Measurements from ENCODE around the gene DEFB131B.
"Not testable (repeated sequence)": the region's sequence is repeated elsewhere in the genome, so short reads cannot be mapped to it uniquely, and the experiment has no call there.

DEFB131B gene

DNA sequence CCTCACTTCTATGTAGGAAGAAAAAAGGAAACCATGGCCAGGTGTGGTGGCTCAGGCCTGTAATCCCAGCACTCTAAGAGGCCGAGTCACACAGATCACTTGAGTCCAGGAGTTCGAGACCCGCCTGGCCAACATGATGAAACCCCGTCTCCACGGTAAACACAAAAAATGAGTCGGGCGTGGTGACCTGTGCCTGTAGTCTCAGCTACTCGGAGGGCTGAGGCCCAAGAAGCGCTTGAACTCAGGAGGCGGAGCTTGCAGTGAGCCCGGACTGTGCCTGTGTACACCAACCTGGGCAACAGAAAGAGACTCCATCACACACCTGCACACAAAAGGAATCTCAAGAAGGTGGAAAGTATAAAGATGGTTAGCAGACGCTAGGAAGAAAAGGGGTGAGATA is 17.7 kb downstream of the DEFB131B start:
- no peak overlapping the region for H3K4me3 ChIP-seq (ENCODE audit: low read depth, low read length)
- TF ChIP-seq, protein P1, sequence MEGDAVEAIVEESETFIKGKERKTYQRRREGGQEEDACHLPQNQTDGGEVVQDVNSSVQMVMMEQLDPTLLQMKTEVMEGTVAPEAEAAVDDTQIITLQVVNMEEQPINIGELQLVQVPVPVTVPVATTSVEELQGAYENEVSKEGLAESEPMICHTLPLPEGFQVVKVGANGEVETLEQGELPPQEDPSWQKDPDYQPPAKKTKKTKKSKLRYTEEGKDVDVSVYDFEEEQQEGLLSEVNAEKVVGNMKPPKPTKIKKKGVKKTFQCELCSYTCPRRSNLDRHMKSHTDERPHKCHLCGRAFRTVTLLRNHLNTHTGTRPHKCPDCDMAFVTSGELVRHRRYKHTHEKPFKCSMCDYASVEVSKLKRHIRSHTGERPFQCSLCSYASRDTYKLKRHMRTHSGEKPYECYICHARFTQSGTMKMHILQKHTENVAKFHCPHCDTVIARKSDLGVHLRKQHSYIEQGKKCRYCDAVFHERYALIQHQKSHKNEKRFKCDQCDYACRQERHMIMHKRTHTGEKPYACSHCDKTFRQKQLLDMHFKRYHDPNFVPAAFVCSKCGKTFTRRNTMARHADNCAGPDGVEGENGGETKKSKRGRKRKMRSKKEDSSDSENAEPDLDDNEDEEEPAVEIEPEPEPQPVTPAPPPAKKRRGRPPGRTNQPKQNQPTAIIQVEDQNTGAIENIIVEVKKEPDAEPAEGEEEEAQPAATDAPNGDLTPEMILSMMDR (IDR thresholded peaks at IDR 0.05; ENCODE audit: low read depth, low read length): no peak

DNA sequence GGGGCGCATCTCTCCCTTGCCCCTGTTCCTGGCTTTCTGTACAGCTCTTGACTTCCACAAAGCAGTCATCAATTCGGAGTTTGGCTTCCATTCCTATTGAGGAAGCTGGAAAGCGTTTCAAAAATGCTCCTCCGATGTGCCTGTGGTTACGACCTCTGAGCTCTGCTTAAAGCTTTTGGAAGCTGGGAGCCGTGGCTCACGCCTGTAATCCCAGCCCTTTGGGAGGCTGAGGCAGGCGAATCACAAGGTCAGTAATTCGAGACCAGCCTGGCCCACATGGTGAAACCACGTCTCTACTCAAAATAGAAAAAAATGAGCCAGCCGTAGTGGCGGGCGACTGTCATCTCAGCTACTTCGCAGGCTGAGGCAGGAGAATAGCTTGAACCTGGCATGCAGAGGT is 22.9 kb downstream of the DEFB131B start:
- H3K4me3 ChIP-seq (ENCODE audit: low read depth, low read length): not testable (repeated sequence)

DNA sequence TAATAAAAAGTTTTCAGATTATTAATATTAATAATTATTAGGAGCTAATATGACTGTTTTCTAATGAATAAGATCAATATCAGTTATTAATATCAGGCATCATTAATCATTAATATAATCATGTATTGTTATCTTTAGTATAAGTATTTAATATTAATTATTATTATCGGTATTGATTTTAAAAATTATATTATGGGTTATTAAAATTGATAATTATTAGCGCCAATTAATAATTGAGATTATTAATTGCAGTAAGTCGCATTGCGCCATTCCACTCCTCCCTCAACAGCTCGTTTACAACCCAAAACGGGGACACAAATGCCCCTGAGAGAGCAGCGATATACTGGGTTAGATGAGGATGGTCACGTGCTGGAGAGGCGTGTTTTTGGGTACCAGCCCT is 30.0 kb downstream of the DEFB131B start:
- TF ChIP-seq, protein P1 (IDR thresholded peaks at IDR 0.05; ENCODE audit: low read depth, low read length): no peak
- no peak overlapping the region for H3K4me3 ChIP-seq (ENCODE audit: low read depth, low read length)

DNA sequence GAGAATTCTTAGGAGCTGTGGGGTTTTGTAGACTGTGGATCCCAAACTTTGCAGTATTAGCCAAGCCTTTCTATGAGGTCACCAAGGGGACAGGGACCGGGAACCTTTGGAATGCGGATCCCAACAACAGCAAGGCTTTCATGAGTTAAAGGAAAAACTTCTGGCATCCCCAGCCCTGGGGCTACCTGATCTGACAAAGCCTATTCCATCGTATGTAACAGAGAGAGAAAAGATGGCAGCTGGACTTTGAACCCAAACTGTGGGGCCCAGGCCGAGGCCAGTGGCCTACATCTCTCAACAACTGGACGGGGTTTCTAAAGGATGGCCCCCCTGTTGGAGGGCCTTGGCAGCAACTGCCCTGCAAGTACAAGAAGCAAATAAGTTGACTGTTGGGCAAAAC is 32.5 kb downstream of the DEFB131B start:
- H3K4me3 ChIP-seq (ENCODE audit: low read depth, low read length): not testable (repeated sequence)

DNA sequence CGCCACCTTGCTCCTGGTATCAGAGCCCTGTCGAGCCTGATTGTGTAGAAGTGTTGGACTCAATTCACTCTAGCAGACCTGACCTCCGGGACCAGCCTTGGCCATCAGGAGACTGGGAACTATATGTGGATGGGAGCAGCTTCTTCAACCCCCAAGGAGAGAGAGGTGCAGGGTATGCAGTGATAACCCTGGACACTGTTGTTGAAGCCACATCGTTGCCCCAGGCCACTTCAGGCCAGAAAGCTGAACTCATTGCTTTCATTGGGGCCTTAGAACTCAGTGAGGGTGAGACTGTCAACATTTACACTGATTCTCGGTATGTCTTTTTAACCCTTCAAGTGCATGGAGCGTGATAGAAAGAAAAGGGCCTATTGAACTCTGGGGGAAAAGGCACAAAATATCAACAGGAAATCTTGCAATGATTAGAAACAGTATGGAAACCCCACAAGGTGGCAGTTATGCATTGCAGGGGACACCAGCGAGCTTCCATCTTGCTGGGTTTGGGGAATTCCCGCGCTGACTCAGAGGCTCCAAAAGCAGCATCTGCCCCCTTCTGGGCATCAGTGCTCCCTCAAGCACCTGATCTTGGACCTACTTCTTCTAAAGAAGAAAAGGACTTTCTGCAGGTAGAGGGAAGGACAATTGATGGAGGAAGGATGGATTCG is 33.2 kb downstream of the DEFB131B start:
- H3K4me3 ChIP-seq (ENCODE audit: low read depth, low read length): not testable (repeated sequence)

DNA sequence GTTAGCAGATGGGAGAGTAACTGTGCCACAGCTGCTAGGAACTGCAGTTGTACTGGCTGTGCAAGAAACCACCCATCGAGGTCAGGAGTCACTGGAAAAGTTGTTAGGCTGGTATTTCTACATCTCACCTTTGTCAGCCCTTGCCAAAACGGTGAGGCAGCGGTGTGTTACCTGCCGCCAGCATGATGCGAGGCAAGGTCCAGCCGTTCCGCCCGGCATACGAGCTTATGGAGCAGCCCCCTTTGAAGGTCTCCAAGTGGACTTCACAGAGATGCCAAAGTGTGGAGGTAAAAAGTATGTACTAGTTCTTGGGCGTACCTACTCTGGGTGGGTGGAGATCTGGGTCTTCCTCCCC is 33.7 kb downstream of the DEFB131B start:
- H3K4me3 ChIP-seq (ENCODE audit: low read depth, low read length): not testable (repeated sequence)

DNA sequence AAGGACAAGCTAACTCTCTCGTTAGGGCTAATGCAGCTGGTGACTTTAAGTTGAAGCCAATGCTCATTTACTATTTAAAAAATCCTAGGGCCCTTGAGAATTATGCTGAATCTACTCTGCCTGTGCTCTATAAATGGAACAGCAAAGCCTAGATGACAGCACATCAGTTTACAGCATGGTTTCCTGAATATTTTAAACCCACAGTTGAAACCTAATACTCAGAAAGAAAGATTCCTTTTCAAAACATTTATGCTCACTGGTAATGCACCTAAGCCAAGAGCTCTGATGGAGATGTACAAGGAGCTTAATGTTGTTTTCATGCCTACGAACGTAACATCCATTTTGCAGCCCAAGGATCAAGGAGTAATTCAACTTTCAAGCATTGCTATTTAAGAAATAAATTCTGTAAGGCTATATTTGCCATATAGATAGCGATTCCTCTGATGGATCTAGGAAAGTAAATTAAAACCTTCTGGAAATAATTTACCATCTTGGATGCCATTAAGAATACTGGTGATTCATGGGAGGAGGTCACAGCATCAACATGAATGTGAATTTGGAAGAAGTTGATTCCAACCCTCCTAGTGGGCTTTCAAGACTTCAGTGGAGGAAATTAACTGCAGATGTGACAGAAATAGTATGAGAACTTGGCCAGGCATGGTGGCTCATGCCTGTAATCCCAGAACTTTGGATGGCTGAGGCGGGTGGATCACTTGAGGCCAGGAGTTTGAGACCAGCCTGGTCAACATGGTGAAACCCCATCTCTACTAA is 35.7 kb downstream of the DEFB131B start:
- TF ChIP-seq, protein P1 (IDR thresholded peaks at IDR 0.05; ENCODE audit: low read depth, low read length): no peak
- H3K4me3 ChIP-seq (ENCODE audit: low read depth, low read length): no peak overlapping the region

DNA sequence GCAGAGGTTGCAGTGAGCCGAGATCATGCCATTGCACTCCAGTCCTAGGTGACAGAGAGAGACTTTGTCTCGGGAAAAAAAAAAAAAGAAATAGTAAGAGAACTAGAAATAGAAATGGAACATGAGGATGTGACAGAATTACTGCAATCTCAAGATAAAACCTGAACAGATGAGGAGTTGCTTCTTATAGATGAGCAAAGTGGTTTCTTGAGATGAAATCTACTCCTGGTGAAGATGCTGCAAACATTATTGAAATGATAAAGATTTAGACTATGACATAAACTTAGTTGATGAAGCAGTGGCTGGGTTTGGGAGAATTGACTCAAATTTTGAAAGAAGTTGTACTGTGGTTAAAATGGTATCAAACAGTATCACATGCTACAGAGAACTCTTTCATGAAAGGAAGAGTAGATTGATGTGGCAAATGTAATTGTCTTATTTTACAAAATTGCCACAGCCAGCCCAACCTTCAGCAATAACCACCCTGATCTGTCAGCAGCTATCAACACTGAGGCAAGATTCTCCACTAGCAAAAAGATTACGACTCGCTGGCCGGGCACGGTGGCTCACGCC is 36.5 kb downstream of the DEFB131B start:
- no peak overlapping the region for H3K4me3 ChIP-seq (ENCODE audit: low read depth, low read length)

DNA sequence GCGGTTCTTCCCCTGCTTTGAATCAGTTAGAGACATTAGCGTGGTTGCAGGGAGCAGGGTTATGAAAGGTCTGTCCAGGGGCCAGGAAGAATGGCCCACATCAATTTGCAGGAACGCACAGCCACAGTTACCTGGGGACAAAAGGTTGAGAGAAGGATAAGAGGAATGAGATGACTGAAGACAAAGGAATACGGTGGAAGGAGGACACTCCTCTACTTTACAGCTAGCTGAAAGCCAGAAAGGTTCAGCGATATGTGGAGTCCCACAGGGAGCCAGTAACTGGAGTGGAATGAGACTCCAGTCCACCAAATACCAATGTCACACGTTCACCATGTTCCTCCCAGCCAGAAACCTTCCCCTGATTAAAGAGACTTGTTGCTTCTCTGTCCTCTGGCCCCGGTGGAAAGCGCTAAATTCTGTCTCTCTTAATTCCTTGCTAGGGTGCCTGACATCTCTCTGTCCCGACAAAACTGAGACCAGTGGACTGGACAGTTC is 39.4 kb downstream of the DEFB131B start:
- H3K4me3 ChIP-seq (ENCODE audit: low read depth, low read length): no peak overlapping the region
- TF ChIP-seq, protein P1 (IDR thresholded peaks at IDR 0.05; ENCODE audit: low read depth, low read length): no peak

More for the DNA sequence above, 36.5 kb downstream of the DEFB131B start:
- TF ChIP-seq, protein P1 (IDR thresholded peaks at IDR 0.05; ENCODE audit: low read depth, low read length): no peak

Measured in WI38 (cell line).